GM12892 (cell line): Measurements from ENCODE around the gene ERG.

Experiments
- POLR2A ChIP-seq: IDR thresholded peaks from 2 replicates; pipeline ENCODE4 v1.6.1; 2011; ENCODE audit warnings: low read depth, low read length, control low read depth
- POLR2AphosphoS5 ChIP-seq: IDR thresholded peaks from 2 replicates; pipeline ENCODE4 v1.6.1; 2011; ENCODE audit warnings: low read depth, low read length, control low read depth
- TAF1 ChIP-seq: IDR thresholded peaks from 2 replicates; pipeline ENCODE4 v1.6.1; 2011; ENCODE audit warnings: low read depth, mild to moderate bottlenecking, control low read depth, low read length, borderline replicate concordance

DNA sequence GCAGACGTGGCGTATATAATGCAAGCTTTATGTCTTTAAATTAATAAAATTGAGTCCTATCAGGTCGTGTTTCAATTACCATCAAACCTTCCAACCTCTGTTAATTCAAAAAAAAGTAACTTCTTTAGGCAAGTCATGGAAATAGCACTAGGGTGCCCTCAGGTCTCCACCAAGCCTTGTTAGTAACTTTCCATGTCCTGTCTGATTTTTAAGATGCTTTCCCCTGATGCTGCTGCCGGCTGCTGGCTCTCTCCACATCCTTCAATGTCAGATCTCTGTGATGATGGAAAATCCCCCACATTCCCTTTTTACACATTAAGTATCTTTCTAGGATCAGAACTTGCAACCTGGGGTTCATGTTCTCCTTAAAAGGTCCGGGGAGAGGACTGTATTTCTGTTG is 3.0 kb downstream of the ERG start:
- TF ChIP-seq POLR2AphosphoS5 (no peak), POLR2A (no peak), TAF1 (no peak)
